ENCODE results near the gene LOXL4. TPM values are rescaled to one million over a fixed set of nuclear protein-coding genes. Genes with fewer than 3 reads are reported as not detected.

The LOXL4 gene
- total RNA-seq, 1 experiment from 2014 or later: 1.3 TPM

- ChIA-PET CTCF (interaction anchor here (3.3 kb wide), 1 partner anchor 15 kb away, joined by 11 read pairs; no protein-coding TSS in a partner anchor), RAD21 (ENCODE audit: low non-redundant PET in 1 of 2, low total read pairs in 2 of 2, uncharacterized antibody in 2 of 2, unreplicated experiment in 2 of 2) (no interaction called here), POLR2A (no interaction called here)
- Histone ChIP-seq H2AFZ (ENCODE audit: low read depth, low read length, poor library complexity, severe bottlenecking) (no peak overlapping the region), H3K4me3 (replicated peaks in 1 of 2; ENCODE audit: low read depth in 1 of 2, low read length in 2 of 2) (no peak overlapping the region), H3K27me3 (ENCODE audit: insufficient read depth, low read length) (peaks cover 44% of the 10 kb centered on the region; the same call in 1 of the 2 replicates), H3K9ac (ENCODE audit: low read length) (no peak overlapping the region), H3K9me3 (ENCODE audit: control insufficient read depth in 1 of 2, insufficient read depth in 1 of 2, low read depth in 1 of 2, low read length in 2 of 2) (no peaks in the 10 kb centered on the region), H3K79me2 (ENCODE audit: insufficient read depth, low read length) (no peaks in the 10 kb centered on the region), H3K9me2 (ENCODE audit: insufficient read depth) (no peaks in the 10 kb centered on the region), H3K36me3 (ENCODE audit: control insufficient read depth in 1 of 2, insufficient read depth in 2 of 2, low read length in 2 of 2) (no peaks in the 10 kb centered on the region), H4K20me1 (ENCODE audit: insufficient read depth) (no peaks in the 10 kb centered on the region), H3K27ac (ENCODE audit: low read depth, low read length) (no peak overlapping the region), H3K4me1 (ENCODE audit: control insufficient read depth in 1 of 2, insufficient read depth in 2 of 2, low read length in 2 of 2) (peaks cover 17% of the 10 kb centered on the region in 2 experiments), H3K4me2 (ENCODE audit: low read length) (no peak overlapping the region)
- BruUV-seq (replicated peaks): no TSS peak
- ATAC-seq: no peak
- intact Hi-C loops (cut with micrococcal nuclease): no loop called here
- DNase-seq (ENCODE audit: low read depth, low spot score): no peak
- TF ChIP-seq RAD21 (IDR thresholded peaks at IDR 0.05; ENCODE audit: low read depth) (no peak), CTCF (IDR thresholded peaks at IDR 0.05 in 2 of 3, conservative IDR thresholded peaks at IDR 0.05 in 1 of 3; ENCODE audit: borderline replicate concordance in 1 of 3, insufficient read depth in 1 of 3, low read depth in 2 of 3, low read length in 2 of 3) (no peak), EGR1 (IDR thresholded peaks at IDR 0.05; ENCODE audit: low read depth) (no peak), ZFX (IDR thresholded peaks at IDR 0.05) (no peak), SP1 (IDR thresholded peaks at IDR 0.05; ENCODE audit: low read depth) (no peak), REST (IDR thresholded peaks at IDR 0.05; ENCODE audit: low read depth) (no peak), CEBPB (IDR thresholded peaks at IDR 0.05; ENCODE audit: low read depth) (no peak), EZH2 (IDR thresholded peaks at IDR 0.05) (no peak), ZNF274 (IDR thresholded peaks at IDR 0.05; ENCODE audit: low read depth, low read length) (no peak), SIN3A (IDR thresholded peaks at IDR 0.05; ENCODE audit: low read depth) (no peak), YY1 (IDR thresholded peaks at IDR 0.05; ENCODE audit: extremely low read depth, insufficient replicate concordance, low read depth, low read length) (no peak), POLR2AphosphoS5 (IDR thresholded peaks at IDR 0.05; ENCODE audit: low read depth, low read length) (no peak)
- TF ChIP-seq, protein P1, sequence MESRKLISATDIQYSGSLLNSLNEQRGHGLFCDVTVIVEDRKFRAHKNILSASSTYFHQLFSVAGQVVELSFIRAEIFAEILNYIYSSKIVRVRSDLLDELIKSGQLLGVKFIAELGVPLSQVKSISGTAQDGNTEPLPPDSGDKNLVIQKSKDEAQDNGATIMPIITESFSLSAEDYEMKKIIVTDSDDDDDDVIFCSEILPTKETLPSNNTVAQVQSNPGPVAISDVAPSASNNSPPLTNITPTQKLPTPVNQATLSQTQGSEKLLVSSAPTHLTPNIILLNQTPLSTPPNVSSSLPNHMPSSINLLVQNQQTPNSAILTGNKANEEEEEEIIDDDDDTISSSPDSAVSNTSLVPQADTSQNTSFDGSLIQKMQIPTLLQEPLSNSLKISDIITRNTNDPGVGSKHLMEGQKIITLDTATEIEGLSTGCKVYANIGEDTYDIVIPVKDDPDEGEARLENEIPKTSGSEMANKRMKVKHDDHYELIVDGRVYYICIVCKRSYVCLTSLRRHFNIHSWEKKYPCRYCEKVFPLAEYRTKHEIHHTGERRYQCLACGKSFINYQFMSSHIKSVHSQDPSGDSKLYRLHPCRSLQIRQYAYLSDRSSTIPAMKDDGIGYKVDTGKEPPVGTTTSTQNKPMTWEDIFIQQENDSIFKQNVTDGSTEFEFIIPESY (IDR thresholded peaks at IDR 0.05; ENCODE audit: extremely low read depth, insufficient replicate concordance, low read length): no peak
- TF ChIP-seq, protein P2, sequence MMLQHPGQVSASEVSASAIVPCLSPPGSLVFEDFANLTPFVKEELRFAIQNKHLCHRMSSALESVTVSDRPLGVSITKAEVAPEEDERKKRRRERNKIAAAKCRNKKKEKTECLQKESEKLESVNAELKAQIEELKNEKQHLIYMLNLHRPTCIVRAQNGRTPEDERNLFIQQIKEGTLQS (IDR thresholded peaks at IDR 0.05): no peak
These were observed 26.3 kb upstream of the LOXL4 start for GRCh38 chr10:98294270-98294627.
